ENCODE results near the gene LAMTOR1.
"Not testable (repeated sequence)": the region's sequence is repeated elsewhere in the genome, so short reads cannot be mapped to it uniquely, and the experiment has no call there.

Gene LAMTOR1

DNA sequence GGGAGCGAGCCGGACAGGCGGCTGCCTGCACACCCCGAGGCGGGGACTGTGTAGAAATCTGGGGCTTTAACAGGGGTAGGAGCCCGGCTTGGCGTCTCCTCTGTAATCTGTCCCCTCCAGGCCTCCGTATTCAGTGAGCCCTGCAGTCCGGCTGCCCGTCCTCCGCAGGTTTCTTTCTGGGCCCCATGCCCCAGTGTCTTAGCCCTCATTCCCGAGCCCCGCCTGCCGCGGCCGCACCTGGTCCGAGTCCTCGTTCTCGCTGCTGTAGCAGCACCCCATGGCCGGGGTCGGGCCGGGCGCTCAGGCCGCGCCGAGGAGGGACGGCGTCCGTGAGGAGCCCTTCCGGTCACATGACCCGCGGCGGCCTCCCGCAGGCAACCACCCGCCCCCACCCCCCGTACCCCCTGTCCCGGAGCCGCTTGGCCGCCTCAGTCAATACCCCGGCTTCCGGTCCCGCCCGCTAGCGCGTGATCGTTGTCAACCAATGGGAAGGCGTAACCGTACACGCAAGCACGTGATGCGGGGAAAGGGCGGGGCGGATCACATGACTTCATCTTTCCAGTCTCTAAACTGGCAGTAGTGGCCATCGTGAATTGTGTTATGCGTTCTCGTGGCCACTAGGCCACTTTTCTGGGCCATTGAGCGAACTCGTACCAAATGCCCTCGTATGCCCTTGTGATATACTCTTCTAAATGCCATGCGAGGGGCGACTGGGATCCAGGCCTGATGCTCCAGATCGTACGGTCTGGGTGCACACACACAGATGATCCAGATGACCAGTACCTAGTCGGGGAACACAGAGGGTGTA, at the start of gene LAMTOR1:
Gene LAMTOR1 (minus strand): TSS at position 352 of the 808 bp plus-strand sequence. CDS start 73 bp downstream, at position 279.
- peak; percentile 97 for DNase-seq

- DNase-seq, result no peak
These were observed 47.8 kb upstream of the LAMTOR1 start for GRCh38 chr11:72150882-72151281.

- no peak for DNase-seq
These were observed 43.5 kb upstream of the LAMTOR1 start for GRCh38 chr11:72146625-72147024.

- no peak for DNase-seq
These were observed 41.9 kb upstream of the LAMTOR1 start for GRCh38 chr11:72144807-72145565.

DNA sequence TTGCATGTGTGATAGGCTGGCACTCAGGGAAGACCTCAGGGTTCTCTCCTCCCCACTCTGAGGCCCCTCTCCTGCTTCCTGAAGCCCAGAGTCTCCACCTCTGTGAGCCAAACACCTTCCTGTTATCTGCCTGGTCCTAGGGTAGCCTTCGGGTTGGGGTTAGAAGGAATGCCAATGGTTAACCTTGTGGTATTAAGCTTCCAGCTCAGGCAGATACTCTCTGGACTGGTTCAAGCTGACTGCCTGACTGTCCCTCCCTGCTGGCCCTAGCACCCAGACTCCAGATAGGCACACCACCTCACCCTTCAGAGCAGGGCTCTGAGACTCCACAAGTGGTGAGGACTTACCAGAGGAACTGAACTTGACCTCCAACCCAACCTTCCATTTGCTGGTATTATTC, 39.4 kb upstream of the LAMTOR1 start:
- DNase-seq, result not testable (repeated sequence)

DNA sequence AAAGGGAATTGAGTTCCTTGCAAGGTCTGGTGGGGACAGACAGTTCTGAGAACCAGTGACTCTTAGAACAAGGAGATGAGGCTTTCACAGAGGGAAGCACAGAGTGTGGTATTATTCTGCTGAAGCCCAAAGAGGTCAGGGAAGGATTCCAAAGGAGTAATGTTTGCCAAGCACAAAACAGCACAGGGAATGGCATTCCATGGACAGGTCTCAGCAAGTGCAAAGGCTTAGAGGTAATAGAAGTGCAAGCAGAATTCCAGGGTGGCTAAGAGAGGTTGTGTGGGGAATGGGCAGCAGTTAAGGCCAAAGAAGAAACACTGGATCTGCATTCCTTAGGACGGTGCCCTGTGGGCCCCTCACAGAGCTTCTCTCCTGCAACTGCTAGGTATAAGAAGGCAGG, 39.0 kb upstream of the LAMTOR1 start:
- not testable (repeated sequence) for DNase-seq

DNA sequence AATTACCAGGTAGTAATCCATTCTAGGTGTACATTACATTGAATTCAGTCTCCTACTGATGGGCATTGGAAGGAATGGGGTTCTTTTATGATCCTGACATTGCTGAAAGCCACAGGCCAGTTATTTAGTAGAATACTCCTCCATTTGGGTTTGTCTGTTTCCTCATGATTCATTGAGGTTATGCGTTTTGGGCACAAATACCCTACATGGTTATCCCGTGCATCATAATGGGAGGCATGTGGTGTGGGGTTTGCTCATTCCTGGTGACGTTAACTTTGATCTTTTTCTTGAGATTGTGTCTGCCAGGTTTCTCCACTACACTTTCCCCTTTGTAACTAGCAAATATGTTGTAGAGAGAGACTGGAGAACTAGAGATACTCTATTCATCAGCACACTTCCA, 38.0 kb upstream of the LAMTOR1 start:
- no peak for DNase-seq

GRCh38 chr11:72140661-72141060, 37.6 kb upstream of the LAMTOR1 start:
- no peak for DNase-seq

DNA sequence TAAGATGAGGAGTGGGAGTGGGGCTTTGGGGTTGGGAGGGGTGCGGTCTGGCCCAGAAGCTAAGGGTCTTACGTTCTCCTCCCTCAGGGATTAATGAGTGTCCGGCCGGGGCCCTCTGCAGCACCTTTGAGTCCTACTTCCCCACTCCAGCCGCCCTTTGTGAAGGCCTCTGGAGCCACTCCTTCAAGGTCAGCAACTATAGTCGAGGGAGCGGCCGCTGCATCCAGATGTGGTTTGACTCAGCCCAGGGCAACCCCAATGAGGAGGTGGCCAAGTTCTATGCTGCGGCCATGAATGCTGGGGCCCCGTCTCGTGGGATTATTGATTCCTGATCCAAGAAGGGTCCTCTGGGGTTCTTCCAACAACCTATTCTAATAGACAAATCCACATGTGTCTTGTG, 36.4 kb upstream of the LAMTOR1 start:
- no peak for DNase-seq

DNA sequence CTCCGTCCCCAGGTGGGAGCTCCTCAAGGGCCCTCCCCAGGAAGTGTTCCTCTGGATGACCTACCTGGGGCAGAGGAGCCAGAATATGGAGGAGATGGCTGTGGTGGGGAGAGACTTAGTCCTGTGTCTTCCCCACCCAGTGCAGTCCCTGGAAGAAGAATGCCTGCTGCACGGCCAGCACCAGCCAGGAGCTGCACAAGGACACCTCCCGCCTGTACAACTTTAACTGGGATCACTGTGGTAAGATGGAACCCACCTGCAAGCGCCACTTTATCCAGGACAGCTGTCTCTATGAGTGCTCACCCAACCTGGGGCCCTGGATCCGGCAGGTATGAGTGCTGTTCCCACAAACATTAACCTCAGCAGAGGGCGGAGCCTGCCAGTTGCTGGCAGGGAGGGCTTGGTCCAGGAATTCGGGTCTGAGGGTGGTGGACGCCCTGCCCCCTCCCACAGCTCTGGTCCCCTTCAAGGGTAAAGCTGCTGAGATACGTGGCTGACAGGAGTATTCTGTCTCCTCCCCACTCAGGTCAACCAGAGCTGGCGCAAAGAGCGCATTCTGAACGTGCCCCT, 35.8 kb upstream of the LAMTOR1 start:
- DNase-seq, result no peak

- no peak for DNase-seq
These were observed 33.7 kb upstream of the LAMTOR1 start for GRCh38 chr11:72136684-72137262.

GRCh38 chr11:72135891-72136683, 33.0 kb upstream of the LAMTOR1 start:
- DNase-seq, result no peak

DNA sequence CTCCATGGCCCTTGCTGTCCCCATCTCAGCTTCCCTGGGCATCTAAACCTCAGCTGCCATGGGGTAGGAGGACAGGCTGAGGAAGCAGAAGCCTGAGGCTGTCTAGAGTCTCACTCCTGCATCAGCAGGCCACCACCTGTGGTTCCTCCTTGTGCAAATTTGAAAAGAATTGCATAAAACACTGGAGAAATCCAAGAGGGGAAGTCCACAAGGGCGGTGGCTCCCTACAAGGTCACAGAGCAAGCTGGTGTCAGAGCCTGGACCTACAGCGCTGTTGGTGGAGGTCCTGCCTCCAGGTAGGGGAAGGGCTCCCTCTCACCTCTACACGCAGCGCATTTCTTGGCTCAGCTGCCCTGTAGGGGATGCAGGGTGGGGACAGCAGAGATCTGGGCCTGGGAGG, 32.4 kb upstream of the LAMTOR1 start, which contains the start of gene FOLR3:
Gene FOLR3 (plus strand): TSS at position 253 of the 400 bp plus-strand sequence. CDS start 228 bp downstream, outside the sequence.
- DNase-seq, result not testable (repeated sequence)

GRCh38 chr11:72132646-72133045, 29.5 kb upstream of the LAMTOR1 start:
- no peak for DNase-seq

DNA sequence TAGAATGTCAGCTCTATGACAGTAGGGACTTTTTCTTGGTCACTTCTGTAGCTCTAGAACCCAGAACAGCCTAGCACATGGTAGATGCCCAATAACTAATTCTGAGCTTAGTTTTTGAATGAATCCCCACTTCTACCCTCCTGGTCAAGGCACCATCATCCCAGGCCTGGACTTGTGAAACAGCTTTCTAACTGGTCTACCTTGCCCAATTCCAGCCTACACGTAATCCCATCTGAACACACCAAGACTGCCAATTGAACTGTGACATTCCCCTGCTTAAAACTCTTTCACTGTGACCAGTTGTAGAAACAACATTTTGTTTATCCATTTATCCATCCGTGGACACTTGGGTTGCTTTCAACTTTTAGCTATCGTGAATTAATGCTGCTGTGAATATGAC, 26.3 kb upstream of the LAMTOR1 start:
- no peak for DNase-seq

GRCh38 chr11:72127923-72128322, 24.8 kb upstream of the LAMTOR1 start:
- DNase-seq, result no peak

- DNase-seq, result no peak
These were observed 22.9 kb upstream of the LAMTOR1 start for GRCh38 chr11:72125956-72126355.

DNA sequence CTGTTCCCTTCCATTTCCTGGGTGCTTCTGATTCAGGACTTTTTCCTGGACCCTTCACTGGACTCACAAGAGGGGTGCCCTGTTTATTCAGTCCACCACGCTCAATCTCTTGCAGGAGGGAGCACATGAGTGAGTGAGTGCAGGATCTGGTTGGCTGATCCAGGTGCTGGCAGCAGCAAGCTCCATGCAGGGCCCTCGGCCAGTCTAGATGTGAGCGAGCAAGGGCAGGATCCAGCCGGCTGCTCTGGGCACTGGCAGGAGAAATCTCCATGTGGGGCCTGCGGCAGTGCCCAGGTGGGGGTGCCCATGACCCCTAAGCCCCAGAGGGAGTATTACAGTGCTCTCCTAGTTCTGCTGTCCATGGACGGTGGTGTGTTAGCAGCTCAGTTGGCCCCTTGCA, 20.9 kb upstream of the LAMTOR1 start:
- no peak for DNase-seq

DNA sequence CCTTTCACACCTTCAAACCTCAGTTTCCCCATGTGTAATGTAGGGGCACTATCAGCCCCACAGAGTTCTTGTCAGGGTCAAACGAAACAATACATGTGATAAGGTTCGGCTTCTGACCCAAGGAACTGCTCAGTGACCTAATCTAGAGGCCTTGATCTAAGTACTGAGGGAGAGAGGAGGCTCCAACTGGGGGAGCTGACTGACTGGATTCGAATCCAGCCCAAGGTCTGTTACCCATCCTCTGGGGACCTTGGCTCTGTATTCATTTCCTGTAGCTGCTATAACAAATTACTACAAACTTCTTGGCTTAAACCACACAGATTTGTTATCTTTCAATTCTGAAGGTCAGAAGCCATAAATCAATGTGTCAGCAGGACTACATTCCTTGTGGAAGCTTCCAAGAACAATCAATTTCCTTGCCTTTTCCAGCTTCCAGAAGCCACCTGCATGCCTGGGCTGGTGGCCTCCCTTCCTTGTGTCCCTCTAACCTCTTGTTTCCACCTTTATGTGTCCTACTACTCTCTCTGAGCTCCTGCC, 20.1 kb upstream of the LAMTOR1 start:
- no peak for DNase-seq

DNA sequence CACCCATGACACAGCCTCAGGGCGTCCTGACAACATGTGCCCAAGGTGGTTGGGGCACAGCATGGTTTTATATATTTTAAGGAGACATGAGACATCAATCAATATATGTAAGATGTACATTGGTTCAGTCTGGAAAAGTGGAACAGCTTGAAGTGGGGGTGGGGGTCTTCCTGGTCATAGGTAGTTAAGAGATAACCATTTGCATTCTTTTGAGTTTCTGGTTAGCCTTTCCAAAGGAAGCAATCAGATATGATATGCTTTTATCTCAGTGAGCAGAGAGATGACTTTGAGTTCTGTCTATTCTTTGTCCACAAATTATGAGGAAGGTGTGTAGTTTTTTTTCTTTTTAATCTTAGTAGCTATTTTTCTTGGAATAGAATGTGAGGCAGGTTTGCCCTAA, 19.5 kb upstream of the LAMTOR1 start:
- DNase-seq, result no peak

- DNase-seq, result no peak
These were observed 17.8 kb upstream of the LAMTOR1 start for GRCh38 chr11:72120930-72121329.

DNA sequence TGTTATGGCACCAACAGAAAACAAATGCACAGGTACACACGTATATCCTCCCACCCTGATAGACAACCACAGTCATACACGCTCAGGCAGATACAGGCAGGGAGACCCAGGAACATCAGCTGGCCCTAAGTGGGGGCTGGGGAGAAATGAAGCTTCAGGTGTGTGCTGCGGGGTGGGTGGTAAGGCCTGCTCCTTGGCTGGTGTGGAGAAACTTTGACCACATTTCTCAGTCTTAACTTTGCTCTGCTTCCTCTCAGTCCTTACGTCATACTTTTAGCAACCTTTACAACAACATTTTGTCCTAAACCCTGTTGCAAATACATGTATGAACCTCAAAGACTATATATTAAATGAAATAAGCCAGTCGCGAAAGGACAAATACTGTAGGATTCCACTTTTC, 16.1 kb upstream of the LAMTOR1 start:
- no peak for DNase-seq

Data from CD4-positive, alpha-beta T cell treated with Interferon gamma for 1 hour (primary cell).